Right ventricle myocardium inferior (tissue), 1 donor: Measurements from ENCODE around the gene SVIL. TPM values are rescaled to one million over a fixed set of nuclear protein-coding genes. Genes with fewer than 3 reads are reported as not detected.
A peak's percentile ranks its signal among the peaks of the same experiment; 100 is the strongest.
"Not testable (repeated sequence)": the region's sequence is repeated elsewhere in the genome, so short reads cannot be mapped to it uniquely, and the experiment has no call there.

Source experiments
- ATAC-seq: fragments of 200-7000 bp; cut with Tn5 transposase; one replicate; pipeline ENCODE4 v1.9.1; 2020; ENCODE audit warnings: mild to moderate bottlenecking, moderate library complexity
- DNase-seq: peaks from one replicate; pipeline ENCODE4 v3.0.0; 2021; ENCODE audit errors: missing footprints
- intact Hi-C: fragments of 100-400 bp; cut with DNase I; formaldehyde crosslinking; loops from one replicate; pipeline ENCODE4 v1.11.0; 2022
- total RNA-seq: library from RNA; stranded (reverse); fragmentation: NEBNext Ultra II Directional; extraction: Animal tissue kit (Norgen Biotek cat#: 25700); gene quantifications from one replicate; pipeline ENCODE4 v1.2.1, GENCODE V29; 2021
- donor health status: DM: no; HTN: yes; CAD: no; lungs with severe emphysema.

The SVIL gene
- total RNA-seq, 1 donor from 2014 or later, result 327 TPM

- DNase-seq, intact Hi-C loops, ATAC-seq: not testable (repeated sequence)
Measured at GRCh38 chr10:29563006-29563405, 71.8 kb downstream of the SVIL start.

- intact Hi-C loops, result no loop called here
- no peak for DNase-seq
- ATAC-seq, result peak; percentile 59
Measured at GRCh38 chr10:29559996-29560395, 74.8 kb downstream of the SVIL start.

- intact Hi-C loops, result no loop called here
- no peak for DNase-seq
- no peak for ATAC-seq
Measured at GRCh38 chr10:29557665-29558064, 77.1 kb downstream of the SVIL start.

GRCh38 chr10:29555746-29556481, 78.9 kb downstream of the SVIL start:
- no peak for DNase-seq
- peak; percentile 30 for ATAC-seq
- intact Hi-C loops, result no loop called here

- ATAC-seq (no peak), DNase-seq (no peak)
- intact Hi-C loops, result no loop called here
Measured at GRCh38 chr10:29555091-29555745, 79.6 kb downstream of the SVIL start.

- ATAC-seq (no peak), DNase-seq (no peak)
- intact Hi-C loops, result no loop called here
Measured at GRCh38 chr10:29554660-29555059, 80.1 kb downstream of the SVIL start.

- intact Hi-C loops, result no loop called here
- DNase-seq, result no peak
- no peak for ATAC-seq
Measured at GRCh38 chr10:29553544-29554250, 81.1 kb downstream of the SVIL start.

- DNase-seq, intact Hi-C loops, ATAC-seq: not testable (repeated sequence)
Measured at GRCh38 chr10:29553116-29553515, 81.7 kb downstream of the SVIL start.

GRCh38 chr10:29549493-29549892, 85.3 kb downstream of the SVIL start:
- DNase-seq, intact Hi-C loops, ATAC-seq: not testable (repeated sequence)

GRCh38 chr10:29546773-29547313, 87.9 kb downstream of the SVIL start:
- DNase-seq (no peak), ATAC-seq (no peak)
- intact Hi-C loops, result no loop called here

GRCh38 chr10:29545122-29545521, 89.6 kb downstream of the SVIL start:
- ATAC-seq (peak; percentile 72), DNase-seq (no peak)
- intact Hi-C loops, result no loop called here

- ATAC-seq (no peak), DNase-seq (no peak)
- intact Hi-C loops, result no loop called here
Measured at GRCh38 chr10:29543715-29544114, 91.1 kb downstream of the SVIL start.

GRCh38 chr10:29542723-29543122, 92.0 kb downstream of the SVIL start:
- no peak for DNase-seq
- peak; percentile 36 for ATAC-seq
- intact Hi-C loops, result no loop called here

GRCh38 chr10:29541422-29542210, 93.2 kb downstream of the SVIL start:
- DNase-seq, result no peak
- intact Hi-C loops, result no loop called here
- no peak for ATAC-seq

- DNase-seq (no peak), ATAC-seq (no peak)
- intact Hi-C loops, result no loop called here
Measured at GRCh38 chr10:29540016-29540415, 94.8 kb downstream of the SVIL start.

GRCh38 chr10:29539412-29539811, 95.4 kb downstream of the SVIL start:
- DNase-seq (no peak), ATAC-seq (no peak)
- intact Hi-C loops, result loop anchor here (5.0 to 10.0 kb wide), 2 partner anchors 198 to 315 kb away; no protein-coding TSS in a partner anchor

GRCh38 chr10:29537799-29538198, 97.0 kb downstream of the SVIL start:
- intact Hi-C loops, result loop anchor here (5.0 to 10.0 kb wide), 2 partner anchors 200 to 317 kb away; no protein-coding TSS in a partner anchor
- no peak for ATAC-seq
- no peak for DNase-seq

GRCh38 chr10:29536691-29537090, 98.1 kb downstream of the SVIL start:
- not testable (repeated sequence) for DNase-seq, ATAC-seq
- intact Hi-C loops, result loop anchor here (5.0 to 10.0 kb wide), 2 partner anchors 201 to 318 kb away; no protein-coding TSS in a partner anchor
